Lower lobe of right lung (tissue), 2 donors: Measurements from ENCODE around the gene RNASEH2B. TPM values are rescaled to one million over a fixed set of nuclear protein-coding genes. Genes with fewer than 3 reads are reported as not detected.

Source experiments
- ATAC-seq, 2 donors: fragments of 200-7000 bp; cut with Tn5 transposase; one replicate each; pipeline ENCODE4 v1.9.1; 2020 to 2022; ENCODE audit warnings: mild to moderate bottlenecking in 2 of 2, moderate library complexity in 2 of 2
- DNase-seq: peaks from one replicate; pipeline ENCODE4 v3.0.0-alpha.2; 2020
- H3K27ac ChIP-seq: fragments of 200-600 bp; one replicate; pipeline ENCODE4 v1.8.0; 2022
- H3K27me3 ChIP-seq: fragments of 200-600 bp; one replicate; pipeline ENCODE4 v1.8.0; 2022; ENCODE audit warnings: low read depth
- H3K36me3 ChIP-seq: fragments of 200-600 bp; one replicate; pipeline ENCODE4 v1.8.0; 2022; ENCODE audit warnings: mild to moderate bottlenecking
- H3K4me1 ChIP-seq: fragments of 200-600 bp; one replicate; pipeline ENCODE4 v1.8.0; 2022
- H3K4me3 ChIP-seq: fragments of 200-600 bp; one replicate; pipeline ENCODE4 v1.8.0; 2022; ENCODE audit warnings: mild to moderate bottlenecking
- H3K9me3 ChIP-seq: fragments of 200-600 bp; one replicate; pipeline ENCODE4 v1.8.0; 2022
- CTCF ChIP-seq: fragments of 200-600 bp; IDR thresholded peaks from one replicate; pipeline ENCODE4 v1.8.0; 2022; ENCODE audit warnings: antibody characterized with exemption, mild to moderate bottlenecking
- intact Hi-C: fragments of 100-400 bp; cut with DNase I; formaldehyde crosslinking; loops from one replicate; pipeline ENCODE4 v1.11.0; 2022
- total RNA-seq: library from RNA; stranded (reverse); fragmentation: NEBNext Ultra II Directional; extraction: Animal tissue kit (Norgen Biotek cat#: 25700); gene quantifications from one replicate; pipeline ENCODE4 v1.2.1, GENCODE V29; 2021
- donor health status: DM: no; HTN: yes; CAD: no; lungs with severe emphysema.

Gene RNASEH2B
- total RNA-seq, 1 donor from 2014 or later = 50.7 TPM

- no peaks in the 10 kb centered on the region for H3K36me3 ChIP-seq
- H3K9me3 ChIP-seq = no peaks in the 10 kb centered on the region
- TF ChIP-seq CTCF = no peak
- intact Hi-C loops = no loop called here
- no peak for ATAC-seq
- H3K27me3 ChIP-seq = no peaks in the 10 kb centered on the region
- DNase-seq = no peak
- H3K4me3 ChIP-seq = no peak overlapping the region
- H3K4me1 ChIP-seq = no peaks in the 10 kb centered on the region
- no peak overlapping the region for H3K27ac ChIP-seq
Observed at GRCh38 chr13:50887151-50887550, 22.4 kb upstream of the RNASEH2B start.

GRCh38 chr13:50888362-50888761 lies 21.2 kb upstream of the RNASEH2B start:
- Histone ChIP-seq H3K27ac (no peak overlapping the region), H3K4me1 (peaks cover 2% of the 10 kb centered on the region), H3K4me3 (no peak overlapping the region), H3K27me3 (no peaks in the 10 kb centered on the region), H3K36me3 (no peaks in the 10 kb centered on the region), H3K9me3 (no peaks in the 10 kb centered on the region)
- TF ChIP-seq CTCF = no peak
- ATAC-seq (no peak), DNase-seq (no peak)
- intact Hi-C loops = no loop called here

GRCh38 chr13:50889317-50889716 lies 20.3 kb upstream of the RNASEH2B start:
- DNase-seq (no peak), ATAC-seq (no peak)
- H3K36me3 ChIP-seq = no peaks in the 10 kb centered on the region
- intact Hi-C loops = no loop called here
- H3K4me3 ChIP-seq = no peak overlapping the region
- peaks cover 8% of the 10 kb centered on the region for H3K4me1 ChIP-seq
- H3K27ac ChIP-seq = no peak overlapping the region
- H3K9me3 ChIP-seq = no peaks in the 10 kb centered on the region
- TF ChIP-seq CTCF = no peak
- no peaks in the 10 kb centered on the region for H3K27me3 ChIP-seq

GRCh38 chr13:50891206-50891605 lies 18.4 kb upstream of the RNASEH2B start:
- Histone ChIP-seq H3K27me3 (no peaks in the 10 kb centered on the region), H3K9me3 (no peaks in the 10 kb centered on the region), H3K4me3 (no peak overlapping the region), H3K27ac (no peak overlapping the region), H3K36me3 (no peaks in the 10 kb centered on the region), H3K4me1 (peaks cover 8% of the 10 kb centered on the region)
- TF ChIP-seq CTCF = no peak
- intact Hi-C loops = no loop called here
- ATAC-seq = no peak
- no peak for DNase-seq

- intact Hi-C loops = no loop called here
- Histone ChIP-seq H3K36me3 (no peaks in the 10 kb centered on the region), H3K9me3 (no peaks in the 10 kb centered on the region), H3K27me3 (no peaks in the 10 kb centered on the region), H3K4me1 (peaks cover 8% of the 10 kb centered on the region), H3K4me3 (no peak overlapping the region), H3K27ac (no peak overlapping the region)
- DNase-seq (no peak), ATAC-seq (peak in 1 of 2 donors; percentile 37)
- no peak for TF ChIP-seq CTCF
Observed at GRCh38 chr13:50892210-50892944, 17.2 kb upstream of the RNASEH2B start.
